Smooth muscle cell (in vitro differentiated cells): ENCODE data around the gene VWC2L. TPM values are rescaled to one million over a fixed set of nuclear protein-coding genes. Genes with fewer than 3 reads are reported as not detected.

Source experiments
- DNase-seq: peaks from one replicate; lab custom pipeline; 2025; ENCODE audit not compliant: unreplicated experiment; lab: John Stamatoyannopoulos, UW
- H2AFZ ChIP-seq: fragments of 200-600 bp; sonication (generic); 2 replicates; pipeline ENCODE4 v1.6.0; 2016; ENCODE audit warnings: antibody characterized with exemption, low read depth, mild to moderate bottlenecking
- H3F3A ChIP-seq: fragments of 200-600 bp; sonication (generic); 2 replicates; pipeline ENCODE4 v1.6.0; 2017; ENCODE audit warnings: antibody characterized with exemption, low read depth
- H3K27ac ChIP-seq: fragments of 200-600 bp; sonication (generic); 2 replicates; pipeline ENCODE4 v1.5.1; 2016; ENCODE audit warnings: low read depth, mild to moderate bottlenecking
- H3K27me3 ChIP-seq: fragments of 200-600 bp; sonication (generic); 2 replicates; pipeline ENCODE4 v1.6.1; 2016; ENCODE audit warnings: low read depth, mild to moderate bottlenecking
- H3K36me3 ChIP-seq: fragments of 200-600 bp; sonication (generic); 2 replicates; pipeline ENCODE4 v1.5.1; 2016; ENCODE audit warnings: low read depth
- H3K4me1 ChIP-seq: fragments of 200-600 bp; sonication (generic); 2 replicates; pipeline ENCODE4 v1.5.1; 2016; ENCODE audit warnings: low read depth
- H3K4me2 ChIP-seq: fragments of 200-600 bp; sonication (generic); 2 replicates; pipeline ENCODE4 v1.6.0; 2016; ENCODE audit warnings: mild to moderate bottlenecking
- H3K4me3 ChIP-seq: fragments of 200-600 bp; sonication (generic); 2 replicates; pipeline ENCODE4 v1.5.1; 2016; ENCODE audit warnings: mild to moderate bottlenecking
- H3K79me2 ChIP-seq: fragments of 200-600 bp; sonication (generic); 2 replicates; pipeline ENCODE4 v1.6.0; 2016; ENCODE audit warnings: low read depth, mild to moderate bottlenecking
- H3K9ac ChIP-seq: fragments of 200-600 bp; sonication (generic); 2 replicates; pipeline ENCODE4 v1.6.0; 2016; ENCODE audit warnings: low read depth
- H3K9me3 ChIP-seq: fragments of 200-600 bp; sonication (generic); replicated peaks from 2 replicates; pipeline ENCODE4 v1.5.1; 2016; ENCODE audit warnings: low read depth
- H4K20me1 ChIP-seq: fragments of 200-600 bp; sonication (generic); 2 replicates; pipeline ENCODE4 v1.6.0; 2016; ENCODE audit warnings: low read depth
- CTCF ChIP-seq: fragments of 200-600 bp; sonication (generic); IDR thresholded peaks from 2 replicates; pipeline ENCODE4 v1.5.1; 2017; ENCODE audit warnings: borderline replicate concordance, mild to moderate bottlenecking, antibody characterized with exemption; ENCODE audit not compliant: insufficient read depth, poor library complexity, severe bottlenecking
- WGBS: methylation state at CpG from one replicate; pipeline ENCODE4 v1.1.7; 2016; ENCODE audit warnings: low lambda C conversion rate; 5-methylcytosine and 5-hydroxymethylcytosine counted together
- polyA plus RNA-seq: library from polyadenylated mRNA; unstranded; fragments of >200 nt; fragmentation: Nextera tagmentation; extraction: Ambion mirVana; gene quantifications from 2 replicates; pipeline ENCODE4 v1.2.1, GENCODE V29; 2016
- total RNA-seq: library from RNA; depleted of rRNA; stranded (reverse); fragments of >200 nt; gene quantifications from 2 replicates; pipeline ENCODE4 v1.2.3, GENCODE V29; 2014

The VWC2L gene
- total and polyA plus RNA-seq, 2 experiments from 2014 or later = not detected

- no peaks in the 10 kb centered on the region for H3K79me2 ChIP-seq
- no peak overlapping the region for H3K27ac ChIP-seq
- no peak overlapping the region for H2AFZ ChIP-seq
- DNase-seq = no peak
- no peak overlapping the region for H3K9ac ChIP-seq
- no peaks in the 10 kb centered on the region for H3K9me3 ChIP-seq
- WGBS = 64% methylated on average over 3 of the region's 3 CpGs
- H3K4me3 ChIP-seq = no peak overlapping the region
- H4K20me1 ChIP-seq = no peaks in the 10 kb centered on the region
- no peaks in the 10 kb centered on the region for H3K36me3 ChIP-seq
- no peaks in the 10 kb centered on the region for H3K4me1 ChIP-seq
- H3K27me3 ChIP-seq = no peaks in the 10 kb centered on the region
- no peak overlapping the region for H3K4me2 ChIP-seq
- no peaks in the 10 kb centered on the region for H3F3A ChIP-seq
- TF ChIP-seq CTCF = no peak
Measured at GRCh38 chr2:214547931-214548330, 137.1 kb downstream of the VWC2L start.

GRCh38 chr2:214549946-214550345 lies 139.1 kb downstream of the VWC2L start:
- H3K79me2 ChIP-seq = no peaks in the 10 kb centered on the region
- H3K9ac ChIP-seq = no peak overlapping the region
- no peak overlapping the region for H3K4me2 ChIP-seq
- H3K27me3 ChIP-seq = no peaks in the 10 kb centered on the region
- H4K20me1 ChIP-seq = no peaks in the 10 kb centered on the region
- 87% methylated on average over 2 of the region's 2 CpGs for WGBS
- TF ChIP-seq CTCF = no peak
- H3K9me3 ChIP-seq = no peaks in the 10 kb centered on the region
- no peak for DNase-seq
- H3K4me3 ChIP-seq = no peak overlapping the region
- H3K36me3 ChIP-seq = no peaks in the 10 kb centered on the region
- no peaks in the 10 kb centered on the region for H3K4me1 ChIP-seq
- H3K27ac ChIP-seq = no peak overlapping the region
- H3F3A ChIP-seq = no peaks in the 10 kb centered on the region
- H2AFZ ChIP-seq = no peak overlapping the region

GRCh38 chr2:214550786-214551185 lies 139.9 kb downstream of the VWC2L start:
- Histone ChIP-seq H3K4me2 (no peak overlapping the region), H3K9ac (no peak overlapping the region), H3K4me3 (no peak overlapping the region), H3K9me3 (no peaks in the 10 kb centered on the region), H3F3A (no peaks in the 10 kb centered on the region), H3K27me3 (no peaks in the 10 kb centered on the region), H3K79me2 (no peaks in the 10 kb centered on the region), H3K27ac (no peak overlapping the region), H4K20me1 (no peaks in the 10 kb centered on the region), H3K4me1 (no peaks in the 10 kb centered on the region), H3K36me3 (no peaks in the 10 kb centered on the region), H2AFZ (no peak overlapping the region)
- TF ChIP-seq CTCF = no peak
- DNase-seq = no peak
- WGBS = 85% methylated on average over 3 of the region's 3 CpGs

- no peak for DNase-seq
- Histone ChIP-seq H3K9ac (no peak overlapping the region), H3K9me3 (no peaks in the 10 kb centered on the region), H2AFZ (no peak overlapping the region), H3K36me3 (no peaks in the 10 kb centered on the region), H3K79me2 (no peaks in the 10 kb centered on the region), H3K4me3 (no peak overlapping the region), H3K4me1 (no peaks in the 10 kb centered on the region), H3K4me2 (no peak overlapping the region), H3K27ac (no peak overlapping the region), H3F3A (no peaks in the 10 kb centered on the region), H4K20me1 (no peaks in the 10 kb centered on the region), H3K27me3 (no peaks in the 10 kb centered on the region)
- 91% methylated on average over 3 of the region's 3 CpGs for WGBS
- no peak for TF ChIP-seq CTCF
Measured at GRCh38 chr2:214557884-214558283, 147.0 kb downstream of the VWC2L start.
